ENCODE data around the gene TAS2R1. TPM values are rescaled to one million over a fixed set of nuclear protein-coding genes. Genes with fewer than 3 reads are reported as not detected.

Gene TAS2R1
- polyA plus RNA-seq, 1 donor (not counting 4 experiments of a cell fraction or from before 2014, with no cell fraction given), result not detected

GRCh38 chr5:9626955-9627354, 3.2 kb downstream of the TAS2R1 start:
- TF ChIP-seq EZH2 (IDR thresholded peaks at IDR 0.05; ENCODE audit: low read length) (no peak), CTCF (optimal IDR thresholded peaks at IDR 0.05 in 1 of 3, IDR thresholded peaks at IDR 0.05 in 1 of 3, conservative IDR thresholded peaks at IDR 0.05 in 1 of 3; ENCODE audit: extremely low read depth in 1 of 3, insufficient read depth in 2 of 3, low read length in 3 of 3) (no peak)
- DNase-seq (ENCODE audit: low read depth, low spot score), result no peak
- Histone ChIP-seq H3K4me1 (ENCODE audit: control insufficient read depth, extremely low read depth, insufficient read depth, low read length) (no peaks in the 10 kb centered on the region), H3K27me3 (ENCODE audit: control insufficient read depth, extremely low read depth, insufficient read depth, low read length) (no peaks in the 10 kb centered on the region), H3K9me1 (ENCODE audit: control insufficient read depth, extremely low read depth, insufficient read depth, low read length) (no peaks in the 10 kb centered on the region), H3K79me2 (ENCODE audit: control insufficient read depth, insufficient read depth, low read length) (no peaks in the 10 kb centered on the region), H3K27ac (ENCODE audit: control insufficient read depth, insufficient read depth, low read length) (no peak overlapping the region), H3K9me3 (ENCODE audit: control insufficient read depth, low read depth, low read length) (no peaks in the 10 kb centered on the region), H3K4me3 (ENCODE audit: control insufficient read depth in 2 of 3, extremely low read depth in 1 of 3, insufficient read depth in 2 of 3, low read depth in 1 of 3, low read length in 3 of 3) (no peak overlapping the region), H2AFZ (ENCODE audit: control insufficient read depth, low read length) (no peak overlapping the region), H3K9ac (ENCODE audit: control insufficient read depth, extremely low read depth, insufficient read depth, low read length) (no peak overlapping the region), H4K20me1 (ENCODE audit: control insufficient read depth, extremely low read depth, insufficient read depth, low read length) (no peaks in the 10 kb centered on the region), H3K4me2 (ENCODE audit: control insufficient read depth, extremely low read depth, insufficient read depth, low read depth, low read length) (no peak overlapping the region), H3K36me3 (ENCODE audit: control insufficient read depth in 2 of 2, extremely low read depth in 1 of 2, insufficient read depth in 2 of 2, low read length in 2 of 2) (no peaks in the 10 kb centered on the region)
- dilution Hi-C loops (cut with MboI; ENCODE audit: extremely low pct_ligation_motif_present, low sequenced_read_pairs), result no loop called here
- FAIRE-seq, result no peak

GRCh38 chr5:9625731-9626130, 4.4 kb downstream of the TAS2R1 start:
- no peak overlapping the region for H3K9ac ChIP-seq (ENCODE audit: control insufficient read depth, extremely low read depth, insufficient read depth, low read length)
- H3K9me3 ChIP-seq (ENCODE audit: control insufficient read depth, low read depth, low read length), result no peaks in the 10 kb centered on the region
- H3K9me1 ChIP-seq (ENCODE audit: control insufficient read depth, extremely low read depth, insufficient read depth, low read length), result no peaks in the 10 kb centered on the region
- no peak overlapping the region for H3K4me3 ChIP-seq (ENCODE audit: control insufficient read depth in 2 of 3, extremely low read depth in 1 of 3, insufficient read depth in 2 of 3, low read depth in 1 of 3, low read length in 3 of 3)
- no peak overlapping the region for H3K4me2 ChIP-seq (ENCODE audit: control insufficient read depth, extremely low read depth, insufficient read depth, low read depth, low read length)
- H3K27ac ChIP-seq (ENCODE audit: control insufficient read depth, insufficient read depth, low read length), result no peak overlapping the region
- no peaks in the 10 kb centered on the region for H3K79me2 ChIP-seq (ENCODE audit: control insufficient read depth, insufficient read depth, low read length)
- H3K27me3 ChIP-seq (ENCODE audit: control insufficient read depth, extremely low read depth, insufficient read depth, low read length), result no peaks in the 10 kb centered on the region
- no peak overlapping the region for H2AFZ ChIP-seq (ENCODE audit: control insufficient read depth, low read length)
- H3K4me1 ChIP-seq (ENCODE audit: control insufficient read depth, extremely low read depth, insufficient read depth, low read length), result no peaks in the 10 kb centered on the region
- no peaks in the 10 kb centered on the region for H4K20me1 ChIP-seq (ENCODE audit: control insufficient read depth, extremely low read depth, insufficient read depth, low read length)
- DNase-seq (ENCODE audit: low read depth, low spot score) (no peak), FAIRE-seq (no peak)
- no peak for TF ChIP-seq CTCF (optimal IDR thresholded peaks at IDR 0.05 in 1 of 3, IDR thresholded peaks at IDR 0.05 in 1 of 3, conservative IDR thresholded peaks at IDR 0.05 in 1 of 3; ENCODE audit: extremely low read depth in 1 of 3, insufficient read depth in 2 of 3, low read length in 3 of 3)
- TF ChIP-seq EZH2 (IDR thresholded peaks at IDR 0.05; ENCODE audit: low read length), result no peak
- no peaks in the 10 kb centered on the region for H3K36me3 ChIP-seq (ENCODE audit: control insufficient read depth in 2 of 2, extremely low read depth in 1 of 2, insufficient read depth in 2 of 2, low read length in 2 of 2)
- dilution Hi-C loops (cut with MboI; ENCODE audit: extremely low pct_ligation_motif_present, low sequenced_read_pairs), result no loop called here
